Measurements from ENCODE around the gene MPL. TPM values are rescaled to one million over a fixed set of nuclear protein-coding genes. Genes with fewer than 3 reads are reported as not detected.

The MPL gene
- total and polyA plus RNA-seq, 10 of the 15 experiments (the other 5 are each of a cell fraction or from before 2014, with no cell fraction given) = not detected

GRCh38 chr1:43312663-43313515 is 24.7 kb upstream of the MPL start:
- Histone ChIP-seq H3K4me2 (ENCODE audit: control insufficient read depth, insufficient read depth) (no peak overlapping the region), H3K9me3 (replicated peaks; ENCODE audit: control insufficient read depth, insufficient read depth, low read length) (no peaks in the 10 kb centered on the region), H3K27me3 (replicated peaks in 1 of 2; ENCODE audit: control insufficient read depth in 2 of 2, insufficient read depth in 2 of 2, low read length in 1 of 2) (no peaks in the 10 kb centered on the region), H3K79me2 (ENCODE audit: control insufficient read depth, insufficient read depth, low read length) (no peaks in the 10 kb centered on the region), H3K27ac (ENCODE audit: control insufficient read depth, insufficient read depth) (no peak overlapping the region), H3K9ac (ENCODE audit: control insufficient read depth, insufficient read depth, low read length) (no peak overlapping the region), H3K4me3 (no peak overlapping the region), H2AFZ (ENCODE audit: control insufficient read depth, low read depth, low read length) (no peak overlapping the region), H3K36me3 (ENCODE audit: control insufficient read depth in 2 of 2, insufficient read depth in 2 of 2, low read length in 1 of 2) (no peaks in the 10 kb centered on the region), H4K20me1 (ENCODE audit: control insufficient read depth, insufficient read depth) (no peaks in the 10 kb centered on the region), H3K4me1 (ENCODE audit: control insufficient read depth, insufficient read depth, low read length) (no peaks in the 10 kb centered on the region)
- no peak for FAIRE-seq
- SMC1A ChIA-PET (ENCODE audit: uncharacterized antibody, unreplicated experiment) = no interaction called here
- in situ Hi-C loops (cut with MboI) = no loop called here
- 45% methylated on average over 24 of the region's 24 CpGs for WGBS (ENCODE audit: insufficient coverage, insufficient replicate concordance, low lambda C conversion rate, missing lambda C conversion rate)
- BruUV-seq (replicated peaks) = no TSS peak
- no peak for ATAC-seq
- CTCF ChIA-PET = interaction anchor here (0.6 kb wide), 1 partner anchor 68 kb away, joined by 3 read pairs; no protein-coding TSS in a partner anchor
- RAD21 ChIA-PET (ENCODE audit: unreplicated experiment) = no interaction called here
- intact Hi-C loops (cut with micrococcal nuclease; ENCODE audit: unreplicated experiment) = no loop called here
- DNase-seq (ENCODE audit: low read depth, low spot score) = no peak
- TF ChIP-seq HSF1 (IDR thresholded peaks at IDR 0.05; ENCODE audit: low read depth, low read length) (no peak), E2F8 (IDR thresholded peaks at IDR 0.05; ENCODE audit: low read depth, partially characterized antibody) (no peak), CHD2 (IDR thresholded peaks at IDR 0.05; ENCODE audit: borderline replicate concordance, low read depth, low read length) (no peak)
- POLR2A ChIA-PET = no interaction called here

Measured in GM12878 (cell line).